Cardiac fibroblast (primary cell): ENCODE results near the gene REV3L.

Source experiments
- DNase-seq, 2 donors: peaks; one replicate each; pipeline versions ENCODE4 v3.0.0 to v3.0.0-alpha.2; 2010; ENCODE audit warnings: low read depth in 2 of 2
- H3K4me3 ChIP-seq, 2 donors: replicated peaks in 1 of 2; 1 replicate in 1 of 2; 2 replicates in 1 of 2; pipeline ENCODE4 v1.5.1; 2011; ENCODE audit warnings: low read depth in 2 of 2, low read length in 2 of 2, mild to moderate bottlenecking in 2 of 2, moderate library complexity in 1 of 2
- TF ChIP-seq, protein P1 (sequence below): IDR thresholded peaks from one replicate; pipeline ENCODE4 v1.5.1; 2011; ENCODE audit warnings: low read depth, mild to moderate bottlenecking, low read length, inconsistent platforms

Gene REV3L

DNA sequence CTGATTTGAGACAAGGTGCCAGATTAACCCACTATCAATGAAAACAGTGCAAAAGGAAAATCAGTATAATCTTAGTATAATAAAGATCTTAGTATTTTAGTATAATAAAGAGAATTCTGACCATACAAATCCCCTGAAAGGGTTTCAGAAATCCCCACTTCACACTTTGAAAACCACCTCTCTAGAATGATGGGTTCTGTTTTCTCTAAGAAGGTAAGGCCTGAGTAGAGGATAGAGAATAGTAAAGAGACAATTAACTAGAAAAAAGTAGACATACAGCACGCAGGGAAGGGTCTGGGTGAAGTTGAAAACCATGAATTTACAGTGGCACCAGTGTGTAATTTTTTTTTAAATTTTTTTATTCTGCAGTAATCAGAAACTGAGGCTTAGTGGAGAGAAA is 73.6 kb downstream of the REV3L start:
- no peak for DNase-seq
- H3K4me3 ChIP-seq: no peak overlapping the region
- TF ChIP-seq, protein P1, sequence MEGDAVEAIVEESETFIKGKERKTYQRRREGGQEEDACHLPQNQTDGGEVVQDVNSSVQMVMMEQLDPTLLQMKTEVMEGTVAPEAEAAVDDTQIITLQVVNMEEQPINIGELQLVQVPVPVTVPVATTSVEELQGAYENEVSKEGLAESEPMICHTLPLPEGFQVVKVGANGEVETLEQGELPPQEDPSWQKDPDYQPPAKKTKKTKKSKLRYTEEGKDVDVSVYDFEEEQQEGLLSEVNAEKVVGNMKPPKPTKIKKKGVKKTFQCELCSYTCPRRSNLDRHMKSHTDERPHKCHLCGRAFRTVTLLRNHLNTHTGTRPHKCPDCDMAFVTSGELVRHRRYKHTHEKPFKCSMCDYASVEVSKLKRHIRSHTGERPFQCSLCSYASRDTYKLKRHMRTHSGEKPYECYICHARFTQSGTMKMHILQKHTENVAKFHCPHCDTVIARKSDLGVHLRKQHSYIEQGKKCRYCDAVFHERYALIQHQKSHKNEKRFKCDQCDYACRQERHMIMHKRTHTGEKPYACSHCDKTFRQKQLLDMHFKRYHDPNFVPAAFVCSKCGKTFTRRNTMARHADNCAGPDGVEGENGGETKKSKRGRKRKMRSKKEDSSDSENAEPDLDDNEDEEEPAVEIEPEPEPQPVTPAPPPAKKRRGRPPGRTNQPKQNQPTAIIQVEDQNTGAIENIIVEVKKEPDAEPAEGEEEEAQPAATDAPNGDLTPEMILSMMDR: no peak

DNA sequence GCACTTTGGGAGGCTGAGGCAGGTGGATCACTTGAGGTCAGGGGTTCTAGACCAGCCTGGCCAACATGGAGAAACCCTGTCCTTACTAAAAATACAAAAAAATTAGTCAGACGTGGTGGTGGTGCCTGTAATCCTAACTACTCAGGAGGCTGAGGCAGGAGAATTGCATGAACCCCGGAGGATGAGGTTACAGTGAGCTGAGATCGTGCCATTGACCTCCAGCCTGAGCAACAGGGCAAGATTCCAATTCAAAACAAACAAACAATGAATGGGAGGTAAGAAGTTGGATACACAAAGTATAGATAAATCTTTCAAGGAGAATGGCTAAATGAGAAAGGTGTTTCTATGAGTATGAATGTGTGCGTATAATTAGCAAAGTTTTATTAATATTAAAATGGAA is 75.3 kb downstream of the REV3L start:
- TF ChIP-seq, protein P1: no peak
- no peak for DNase-seq
- no peak overlapping the region for H3K4me3 ChIP-seq

DNA sequence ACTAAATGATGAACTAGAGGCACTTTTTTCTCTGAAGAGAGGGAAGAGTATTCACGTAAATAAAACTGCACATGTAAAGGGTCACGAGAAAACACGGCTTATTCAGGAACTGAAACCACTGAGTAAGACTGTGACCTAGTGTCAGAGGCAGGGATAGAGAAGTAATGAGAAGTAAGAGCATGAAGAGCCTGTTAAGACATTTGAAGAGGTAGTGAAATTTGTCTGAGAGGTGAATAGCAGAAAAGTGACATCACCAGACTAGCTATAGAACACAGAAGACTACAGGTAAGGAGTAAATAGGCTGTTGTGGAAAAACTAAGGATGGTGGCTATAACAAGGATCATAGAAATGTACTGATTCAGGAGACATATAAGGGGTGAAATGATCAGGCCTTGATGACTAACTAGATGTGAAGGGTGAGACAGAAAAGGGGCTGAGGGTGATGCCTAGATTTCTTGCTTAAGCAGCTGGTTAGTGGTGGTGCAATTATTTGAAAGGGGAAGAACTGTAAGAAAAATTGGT is 76.8 kb downstream of the REV3L start:
- H3K4me3 ChIP-seq: no peak overlapping the region
- no peak for DNase-seq
- TF ChIP-seq, protein P1: no peak

DNA sequence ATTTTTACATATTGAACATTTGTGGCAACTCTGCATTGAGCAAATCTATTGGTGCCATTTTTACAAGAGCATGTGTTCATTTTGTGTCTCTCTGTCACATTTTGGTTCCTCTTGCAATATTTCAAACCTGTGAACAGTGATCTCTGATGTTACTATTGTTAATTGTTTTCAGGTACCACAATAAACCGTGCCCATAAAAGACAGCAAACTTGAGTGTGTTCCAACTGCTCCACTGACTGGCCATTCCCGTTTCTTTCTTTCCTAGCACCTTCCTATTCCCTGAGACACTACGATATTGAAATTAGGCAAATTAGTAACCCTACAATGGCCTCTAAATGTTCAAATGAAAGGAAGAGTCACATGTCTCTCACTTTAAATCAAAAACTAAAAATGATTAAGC is 79.6 kb downstream of the REV3L start:
- TF ChIP-seq, protein P1: no peak
- DNase-seq: no peak
- H3K4me3 ChIP-seq: no peak overlapping the region

DNA sequence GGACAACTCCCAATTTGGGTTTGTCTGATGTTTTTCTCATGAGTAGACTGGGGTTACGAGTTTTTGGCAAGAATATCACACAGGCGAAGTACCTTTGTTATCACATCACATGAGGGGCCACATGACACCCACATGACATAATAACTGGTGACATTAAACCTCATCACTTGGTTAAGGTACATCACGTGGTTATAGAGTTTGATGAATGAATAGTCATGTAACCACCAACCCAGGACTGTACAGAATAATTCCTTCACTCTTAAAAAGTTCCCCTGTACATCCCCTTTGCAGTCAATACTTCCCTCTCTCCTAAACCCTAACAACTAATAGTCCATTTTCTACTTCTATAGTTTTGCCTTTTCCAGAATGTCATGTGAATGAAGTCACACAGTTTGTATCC is 83.4 kb downstream of the REV3L start:
- DNase-seq: no peak
- no peak overlapping the region for H3K4me3 ChIP-seq
- TF ChIP-seq, protein P1: no peak

DNA sequence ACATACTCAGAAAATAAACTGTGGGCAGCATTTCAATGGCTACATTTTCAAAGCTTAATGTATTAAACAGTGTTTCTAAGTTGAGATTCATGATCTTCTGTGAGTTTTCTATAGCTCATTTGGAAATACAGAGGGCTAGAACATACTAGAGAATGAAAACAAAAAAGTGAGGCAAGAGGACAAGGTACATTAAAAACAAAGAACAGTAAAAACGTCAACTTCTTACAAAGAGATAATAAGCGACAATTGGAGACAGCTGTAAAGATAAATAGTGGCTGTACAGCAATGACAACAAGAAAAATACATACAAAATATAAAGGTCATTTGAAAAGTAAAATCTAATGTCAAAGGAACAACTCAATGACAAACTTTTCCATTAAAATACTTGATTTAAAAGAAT is 94.3 kb downstream of the REV3L start:
- H3K4me3 ChIP-seq: no peak overlapping the region
- TF ChIP-seq, protein P1: no peak
- no peak for DNase-seq

DNA sequence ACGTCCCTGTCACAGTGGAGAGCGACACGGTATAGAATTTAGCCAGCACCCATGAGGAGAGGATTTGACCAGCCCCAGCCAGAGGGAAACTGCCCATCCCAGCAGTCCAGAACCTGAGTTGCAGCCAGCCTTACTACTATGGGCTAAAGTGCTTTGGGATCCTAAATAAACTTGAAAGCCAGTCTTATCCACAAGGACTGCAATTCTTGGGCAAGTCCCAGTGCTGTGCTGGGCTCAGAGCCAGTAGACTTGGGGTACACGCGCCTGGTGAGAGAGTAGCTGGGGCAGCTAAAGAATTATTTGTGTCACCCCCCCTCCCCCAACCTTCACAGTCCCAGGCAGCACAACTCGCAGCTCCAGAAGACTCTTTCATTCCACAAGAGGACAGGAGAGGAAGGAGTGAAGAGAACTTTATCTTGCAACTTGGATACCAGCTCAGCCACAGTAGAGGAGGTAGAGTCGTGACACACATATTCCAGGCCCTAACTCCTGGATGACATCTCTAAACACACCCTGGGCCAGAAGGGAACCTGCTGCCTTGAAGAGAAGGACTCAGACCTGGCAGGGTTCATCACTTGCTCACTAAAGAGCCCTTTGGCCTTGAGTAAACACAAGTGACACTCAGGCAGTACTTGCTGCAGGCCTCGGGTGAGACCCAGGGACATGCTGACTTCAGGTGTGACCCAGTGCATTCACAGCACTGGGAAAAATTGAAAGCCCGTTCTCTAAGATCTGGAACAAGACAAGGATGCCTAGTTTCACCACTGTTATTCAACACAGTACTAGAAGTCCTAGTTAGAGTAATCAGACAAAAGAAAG is 100.3 kb downstream of the REV3L start:
- no peak overlapping the region for H3K4me3 ChIP-seq
- TF ChIP-seq, protein P1: no peak
- DNase-seq: peak in 1 of 2 donors; percentile 18
